B cell (primary cell): Measurements from ENCODE around the gene CCDC87.

Source experiments
- CTCF ChIP-seq: fragments of 200-600 bp; IDR thresholded peaks from one replicate; pipeline ENCODE4 v1.8.0; 2022; ENCODE audit warnings: antibody characterized with exemption, mild to moderate bottlenecking
- EZH2 ChIP-seq: IDR thresholded peaks from 2 replicates; pipeline ENCODE4 v1.6.1; 2012; ENCODE audit warnings: borderline replicate concordance, low read depth, mild to moderate bottlenecking, moderate library complexity, low read length; ENCODE audit not compliant: insufficient read depth, poor library complexity, severe bottlenecking

- no peak for TF ChIP-seq CTCF
- no peak for TF ChIP-seq EZH2
Measured at GRCh38 chr11:66554602-66555001, 38.3 kb downstream of the CCDC87 start.
